ENCODE data around the gene AGPAT4.

The AGPAT4 gene

DNA sequence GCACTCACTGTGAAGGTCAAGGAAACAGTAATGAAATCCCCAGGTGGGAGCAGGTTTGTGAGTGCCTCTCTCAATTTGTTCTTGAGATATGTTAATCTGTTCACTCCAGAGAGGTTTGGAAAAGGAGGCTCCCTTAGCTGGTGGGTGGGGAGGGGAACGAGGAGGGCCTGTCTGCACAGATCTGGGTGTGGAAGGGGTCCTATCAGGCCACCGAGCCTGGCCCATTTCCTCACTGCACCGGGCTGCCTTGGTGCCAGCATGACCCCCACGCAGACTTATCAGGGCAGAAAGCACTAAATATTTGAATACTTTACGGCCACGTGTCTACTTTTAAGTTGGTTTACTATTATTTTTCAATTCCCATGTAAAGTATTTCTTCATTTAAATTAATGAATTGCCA is 8.3 kb downstream of the AGPAT4 start:
- no peak overlapping the region for H3K4me3 ChIP-seq (ENCODE audit: low read length)
- TF ChIP-seq, protein P1, sequence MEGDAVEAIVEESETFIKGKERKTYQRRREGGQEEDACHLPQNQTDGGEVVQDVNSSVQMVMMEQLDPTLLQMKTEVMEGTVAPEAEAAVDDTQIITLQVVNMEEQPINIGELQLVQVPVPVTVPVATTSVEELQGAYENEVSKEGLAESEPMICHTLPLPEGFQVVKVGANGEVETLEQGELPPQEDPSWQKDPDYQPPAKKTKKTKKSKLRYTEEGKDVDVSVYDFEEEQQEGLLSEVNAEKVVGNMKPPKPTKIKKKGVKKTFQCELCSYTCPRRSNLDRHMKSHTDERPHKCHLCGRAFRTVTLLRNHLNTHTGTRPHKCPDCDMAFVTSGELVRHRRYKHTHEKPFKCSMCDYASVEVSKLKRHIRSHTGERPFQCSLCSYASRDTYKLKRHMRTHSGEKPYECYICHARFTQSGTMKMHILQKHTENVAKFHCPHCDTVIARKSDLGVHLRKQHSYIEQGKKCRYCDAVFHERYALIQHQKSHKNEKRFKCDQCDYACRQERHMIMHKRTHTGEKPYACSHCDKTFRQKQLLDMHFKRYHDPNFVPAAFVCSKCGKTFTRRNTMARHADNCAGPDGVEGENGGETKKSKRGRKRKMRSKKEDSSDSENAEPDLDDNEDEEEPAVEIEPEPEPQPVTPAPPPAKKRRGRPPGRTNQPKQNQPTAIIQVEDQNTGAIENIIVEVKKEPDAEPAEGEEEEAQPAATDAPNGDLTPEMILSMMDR (IDR thresholded peaks at IDR 0.05; ENCODE audit: insufficient read depth, low read depth, low read length, missing control alignments), result no peak
- no peak for DNase-seq (ENCODE audit: low read depth)

DNA sequence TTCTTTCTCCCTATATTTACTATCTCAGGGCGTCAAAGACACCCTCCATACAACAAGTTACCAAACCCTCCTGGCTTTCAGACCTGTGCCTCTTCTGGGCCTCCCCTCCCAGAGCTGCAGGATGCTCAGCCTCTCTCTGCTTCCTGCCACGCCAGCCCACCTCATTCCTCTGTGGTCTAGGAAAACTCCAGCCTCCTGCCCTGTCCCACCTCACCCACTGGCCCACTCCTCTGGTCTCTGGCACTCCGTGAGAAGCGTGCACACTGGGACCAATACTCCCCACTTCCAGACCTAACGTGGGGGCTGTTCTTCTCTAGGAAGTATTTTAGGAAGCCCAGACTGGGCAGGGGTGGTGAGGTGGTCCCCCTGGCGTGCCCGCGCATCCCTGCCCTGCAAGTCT is 9.7 kb downstream of the AGPAT4 start:
- TF ChIP-seq, protein P1 (IDR thresholded peaks at IDR 0.05; ENCODE audit: insufficient read depth, low read depth, low read length, missing control alignments), result no peak
- no peak overlapping the region for H3K4me3 ChIP-seq (ENCODE audit: low read length)
- DNase-seq (ENCODE audit: low read depth), result no peak

DNA sequence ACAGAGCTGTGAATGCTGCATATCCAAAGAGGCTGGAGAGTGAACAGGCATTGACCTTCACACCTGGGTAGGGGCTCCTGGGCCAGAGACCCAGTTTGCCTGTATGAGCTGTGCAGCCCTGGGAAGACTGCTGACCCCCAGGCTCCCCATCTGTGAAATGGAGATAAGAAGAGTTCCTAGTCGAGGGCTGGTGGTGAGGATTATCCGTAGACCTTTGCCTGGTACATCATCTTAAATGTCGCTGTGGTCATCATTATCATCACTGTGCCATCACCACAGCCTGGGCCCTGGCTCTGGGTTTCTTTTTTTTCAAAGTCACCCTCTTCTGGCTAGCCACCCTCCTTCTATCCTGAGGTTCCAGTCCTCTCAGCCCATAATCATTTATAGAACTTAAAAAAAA is 12.0 kb downstream of the AGPAT4 start:
- H3K4me3 ChIP-seq (ENCODE audit: low read length), result no peak overlapping the region
- no peak for DNase-seq (ENCODE audit: low read depth)
- TF ChIP-seq, protein P1 (IDR thresholded peaks at IDR 0.05; ENCODE audit: insufficient read depth, low read depth, low read length, missing control alignments), result no peak

DNA sequence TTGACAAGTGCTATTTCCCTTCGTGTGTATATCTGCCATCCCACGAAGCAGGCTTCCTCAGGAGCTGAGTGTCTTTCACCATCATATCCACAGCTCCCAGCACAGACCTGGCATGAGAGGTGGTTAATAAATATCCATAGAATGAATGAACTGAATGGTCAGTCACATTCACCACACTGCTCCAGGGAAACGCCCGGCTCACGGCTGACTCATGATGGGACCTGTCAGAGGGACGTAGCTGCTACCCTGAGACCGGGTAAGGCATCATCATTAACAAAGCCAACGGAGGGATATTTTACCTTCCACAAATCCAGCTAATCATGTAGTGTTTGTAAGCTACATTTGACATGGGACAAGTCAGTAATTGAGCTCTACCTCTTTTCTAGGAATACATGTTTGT is 12.5 kb downstream of the AGPAT4 start:
- DNase-seq (ENCODE audit: low read depth), result no peak
- TF ChIP-seq, protein P1 (IDR thresholded peaks at IDR 0.05; ENCODE audit: insufficient read depth, low read depth, low read length, missing control alignments), result no peak
- no peak overlapping the region for H3K4me3 ChIP-seq (ENCODE audit: low read length)

DNA sequence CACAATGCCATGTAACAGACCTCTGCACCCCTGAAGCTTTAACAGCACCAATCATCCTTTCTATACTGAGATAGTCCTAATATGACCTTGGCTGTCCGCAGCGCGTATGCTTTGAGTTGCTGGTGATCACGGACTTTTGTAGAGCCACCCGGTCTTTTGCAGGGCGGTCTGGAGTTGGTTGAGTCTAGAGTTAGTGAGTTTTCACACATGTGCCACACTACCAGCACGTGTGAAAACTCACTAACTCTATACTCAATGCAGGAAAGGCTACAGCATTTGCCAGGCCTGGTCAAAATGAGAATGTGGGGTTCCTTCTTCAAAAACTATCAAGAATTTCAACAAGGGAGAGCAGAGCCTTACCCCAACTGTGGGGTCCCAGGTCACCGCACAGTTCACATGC is 14.6 kb downstream of the AGPAT4 start:
- no peak overlapping the region for H3K4me3 ChIP-seq (ENCODE audit: low read length)
- TF ChIP-seq, protein P1 (IDR thresholded peaks at IDR 0.05; ENCODE audit: insufficient read depth, low read depth, low read length, missing control alignments), result no peak
- no peak for DNase-seq (ENCODE audit: low read depth)

DNA sequence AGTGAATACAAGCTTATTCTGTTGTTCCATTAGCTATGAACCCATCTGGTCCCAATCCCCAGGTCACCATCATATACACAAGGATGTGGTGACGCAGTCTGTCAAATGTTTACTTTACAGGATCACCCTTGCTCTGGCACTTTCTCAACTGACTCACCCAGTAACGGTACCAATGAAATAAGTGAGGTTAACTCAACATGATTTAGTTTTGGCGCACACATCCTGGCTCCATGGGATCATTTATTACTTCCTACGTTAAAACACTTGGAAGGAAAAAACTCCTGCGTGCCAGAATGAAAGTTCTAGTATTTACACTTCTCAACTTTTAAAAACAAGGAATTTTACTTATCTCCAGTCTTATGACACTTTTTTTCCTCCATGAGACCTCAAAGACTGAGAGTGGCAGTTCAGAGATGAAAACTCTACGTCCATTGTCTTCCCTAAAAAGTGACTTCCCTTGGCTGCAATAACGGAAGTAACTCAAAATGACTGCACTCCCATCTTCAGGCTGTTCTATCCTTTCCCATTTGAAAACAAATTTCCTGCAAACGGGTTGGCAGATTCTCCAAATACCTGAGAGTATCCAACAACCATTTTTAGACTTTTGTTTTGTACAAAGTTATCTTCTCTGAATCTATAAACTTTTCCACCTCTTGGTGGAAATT is 15.9 kb downstream of the AGPAT4 start:
- DNase-seq (ENCODE audit: low read depth), result peak; percentile 39
- H3K4me3 ChIP-seq (ENCODE audit: low read length), result no peak overlapping the region
- TF ChIP-seq, protein P1 (IDR thresholded peaks at IDR 0.05; ENCODE audit: insufficient read depth, low read depth, low read length, missing control alignments), result no peak

DNA sequence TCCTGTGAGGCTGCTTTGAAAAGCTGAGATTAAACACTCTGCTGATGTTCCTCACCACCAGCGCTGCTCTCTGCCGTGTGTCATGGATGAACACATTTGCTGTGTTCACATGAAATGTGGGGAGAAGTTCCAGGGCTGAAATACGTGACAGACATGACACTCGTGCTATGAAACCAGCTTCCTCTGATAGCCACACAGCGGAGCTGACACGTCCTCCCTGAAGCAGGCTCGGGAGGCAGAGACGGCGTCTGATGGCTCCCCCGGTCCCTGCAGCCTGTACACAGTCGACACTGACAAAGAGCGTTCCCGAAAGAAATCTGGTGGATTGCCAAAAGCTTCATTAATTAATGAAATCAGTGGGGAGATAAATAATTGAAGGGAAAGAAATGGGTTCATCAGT is 17.5 kb downstream of the AGPAT4 start:
- no peak for DNase-seq (ENCODE audit: low read depth)
- no peak overlapping the region for H3K4me3 ChIP-seq (ENCODE audit: low read length)
- TF ChIP-seq, protein P1 (IDR thresholded peaks at IDR 0.05; ENCODE audit: insufficient read depth, low read depth, low read length, missing control alignments), result no peak
